OCI-LY7 (cell line): ENCODE measurements around the gene SPATA24. TPM values are rescaled to one million over a fixed set of nuclear protein-coding genes. Genes with fewer than 3 reads are reported as not detected.

Experiments used
- BruUV-seq: library from RNA; stranded (reverse); fragments of 400-500 nt; replicated peaks from 2 replicates; lab custom pipeline; 2021; lab: Mats Ljungman, UMichigan
- CTCF ChIA-PET: fragments of 300-600 bp; sonication (Branson Sonifier 250); formaldehyde crosslinking; loops from one replicate; lab custom pipeline; 2022; ENCODE audit warnings: antibody characterized with exemption; ENCODE audit not compliant: unreplicated experiment; lab: Charles Lee
- POLR2A ChIA-PET: fragments of 300-600 bp; sonication (Branson Sonifier 250); formaldehyde crosslinking; loops from one replicate; lab custom pipeline; 2022; ENCODE audit warnings: antibody characterized with exemption; lab: Charles Lee
- DNase-seq: peaks from one replicate; pipeline ENCODE4 v3.0.0-alpha.2; 2015; ENCODE audit warnings: low spot score
- H2AFZ ChIP-seq: fragments of 200-600 bp; sonication (generic), shearing (Covaris generic); 2 replicates; pipeline ENCODE4 v1.6.1; 2014; ENCODE audit warnings: mild to moderate bottlenecking, antibody characterized with exemption, low read length, moderate library complexity
- H3K27ac ChIP-seq: fragments of 200-600 bp; sonication (generic); 2 replicates; pipeline ENCODE4 v1.5.1; 2014; ENCODE audit warnings: mixed run types, low read depth, mild to moderate bottlenecking, moderate library complexity, low read length, inconsistent platforms; ENCODE audit not compliant: poor library complexity, severe bottlenecking
- H3K36me3 ChIP-seq: fragments of 200-600 bp; sonication (generic); 2 replicates; pipeline ENCODE4 v1.6.1; 2014; ENCODE audit warnings: mild to moderate bottlenecking, antibody characterized with exemption, low read length, moderate library complexity, mixed read lengths; ENCODE audit not compliant: insufficient read depth
- H3K4me1 ChIP-seq: fragments of 200-600 bp; sonication (generic); 2 replicates; pipeline ENCODE4 v1.5.1; 2014; ENCODE audit warnings: mild to moderate bottlenecking, low read length; ENCODE audit not compliant: insufficient read depth, poor library complexity, severe bottlenecking
- H3K4me2 ChIP-seq: fragments of 200-600 bp; sonication (generic); 2 replicates; pipeline ENCODE4 v1.6.1; 2014; ENCODE audit warnings: mild to moderate bottlenecking, low read length
- H3K4me3 ChIP-seq: fragments of 200-600 bp; sonication (generic); 2 replicates; pipeline ENCODE4 v1.5.1; 2014; ENCODE audit warnings: mild to moderate bottlenecking, low read depth, low read length; ENCODE audit not compliant: poor library complexity, severe bottlenecking
- H3K79me2 ChIP-seq: fragments of 200-600 bp; sonication (generic); 2 replicates; pipeline ENCODE4 v1.6.1; 2016; ENCODE audit warnings: low read depth, mild to moderate bottlenecking, low read length, moderate library complexity, mixed read lengths; ENCODE audit not compliant: insufficient read depth
- H3K9me2 ChIP-seq: fragments of 200-600 bp; sonication (generic); 2 replicates; pipeline ENCODE4 v1.6.1; 2016; ENCODE audit warnings: mild to moderate bottlenecking, low read length, mixed read lengths; ENCODE audit not compliant: insufficient read depth
- H3K9me3 ChIP-seq: fragments of 200-600 bp; sonication (generic); 2 replicates; pipeline ENCODE4 v1.6.1; 2014; ENCODE audit warnings: mild to moderate bottlenecking, mixed run types, low read length, mixed read lengths
- H4K20me1 ChIP-seq: fragments of 200-600 bp; sonication (generic); 2 replicates; pipeline ENCODE4 v1.6.1; 2014; ENCODE audit warnings: mild to moderate bottlenecking, antibody characterized with exemption, low read length, moderate library complexity, mixed read lengths; ENCODE audit not compliant: insufficient read depth
- EZH2phosphoT487 ChIP-seq: fragments of 200-600 bp; sonication (generic); IDR thresholded peaks from 2 replicates; pipeline ENCODE4 v1.6.1; 2018; ENCODE audit warnings: low read depth, borderline replicate concordance, mild to moderate bottlenecking, mixed run types, antibody characterized with exemption, low read length, moderate library complexity, mixed read lengths
- intact Hi-C: fragments of 100-400 bp; cut with micrococcal nuclease; formaldehyde crosslinking; loops from one replicate; pipeline ENCODE4 v1.10.0; 2022; ENCODE audit not compliant: unreplicated experiment
- total RNA-seq, 2 experiments: library from RNA; depleted of rRNA in 1 of 2; stranded (reverse); fragments of >200 nt in 1 of 2; shearing (Covaris generic) in 1 of 2; gene quantifications; 2 replicates each; pipeline ENCODE4 v1.2.3, GENCODE V29; 2014 to 2022
- TF ChIP-seq, protein P1 (sequence below): fragments of 200-600 bp; sonication (generic); conservative IDR thresholded peaks from 2 replicates; pipeline ENCODE4 v1.5.1; 2014; ENCODE audit warnings: mild to moderate bottlenecking, antibody characterized with exemption, low read length, moderate library complexity, mixed read lengths

Gene SPATA24
- total RNA-seq, 2 experiments from 2014 or later: 9.4 to 12.0 TPM

DNA sequence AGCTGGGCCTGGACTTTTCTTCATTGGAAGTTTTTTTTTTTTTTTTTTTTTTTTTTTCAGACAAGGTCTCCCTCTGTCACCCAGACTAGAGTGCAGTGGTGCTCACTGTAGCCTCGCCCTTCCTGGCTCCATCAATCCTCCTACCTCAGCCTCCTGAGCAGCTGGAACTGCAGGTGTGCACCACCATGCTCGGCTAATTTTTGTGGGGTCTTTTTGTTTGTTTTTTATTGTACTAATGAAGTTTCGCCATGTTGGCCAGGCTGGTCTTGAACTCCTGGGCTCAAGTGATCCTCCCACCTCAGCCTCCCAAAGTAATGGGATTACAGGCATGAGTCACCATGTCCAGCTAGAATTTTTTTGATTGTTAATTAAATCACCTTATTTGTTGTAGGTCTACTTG is 31.8 kb upstream of the SPATA24 start:
- DNase-seq: no peak
- no peak overlapping the region for H3K4me3 ChIP-seq
- ChIA-PET POLR2A (interaction anchor here (1.4 kb wide), 1 partner anchor 10 kb away, joined by 5 read pairs; no protein-coding TSS in a partner anchor), CTCF (no interaction called here)
- no peak overlapping the region for H3K27ac ChIP-seq
- no peaks in the 10 kb centered on the region for H3K9me3 ChIP-seq
- no peak overlapping the region for H3K4me2 ChIP-seq
- H3K79me2 ChIP-seq: no peaks in the 10 kb centered on the region
- peaks cover 11% of the 10 kb centered on the region for H3K4me1 ChIP-seq
- BruUV-seq: no TSS peak
- no peaks in the 10 kb centered on the region for H3K9me2 ChIP-seq
- TF ChIP-seq EZH2phosphoT487: no peak
- TF ChIP-seq, protein P1, sequence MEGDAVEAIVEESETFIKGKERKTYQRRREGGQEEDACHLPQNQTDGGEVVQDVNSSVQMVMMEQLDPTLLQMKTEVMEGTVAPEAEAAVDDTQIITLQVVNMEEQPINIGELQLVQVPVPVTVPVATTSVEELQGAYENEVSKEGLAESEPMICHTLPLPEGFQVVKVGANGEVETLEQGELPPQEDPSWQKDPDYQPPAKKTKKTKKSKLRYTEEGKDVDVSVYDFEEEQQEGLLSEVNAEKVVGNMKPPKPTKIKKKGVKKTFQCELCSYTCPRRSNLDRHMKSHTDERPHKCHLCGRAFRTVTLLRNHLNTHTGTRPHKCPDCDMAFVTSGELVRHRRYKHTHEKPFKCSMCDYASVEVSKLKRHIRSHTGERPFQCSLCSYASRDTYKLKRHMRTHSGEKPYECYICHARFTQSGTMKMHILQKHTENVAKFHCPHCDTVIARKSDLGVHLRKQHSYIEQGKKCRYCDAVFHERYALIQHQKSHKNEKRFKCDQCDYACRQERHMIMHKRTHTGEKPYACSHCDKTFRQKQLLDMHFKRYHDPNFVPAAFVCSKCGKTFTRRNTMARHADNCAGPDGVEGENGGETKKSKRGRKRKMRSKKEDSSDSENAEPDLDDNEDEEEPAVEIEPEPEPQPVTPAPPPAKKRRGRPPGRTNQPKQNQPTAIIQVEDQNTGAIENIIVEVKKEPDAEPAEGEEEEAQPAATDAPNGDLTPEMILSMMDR: no peak
- H4K20me1 ChIP-seq: no peaks in the 10 kb centered on the region
- intact Hi-C loops: no loop called here
- H3K36me3 ChIP-seq: no peaks in the 10 kb centered on the region
- no peak overlapping the region for H2AFZ ChIP-seq

DNA sequence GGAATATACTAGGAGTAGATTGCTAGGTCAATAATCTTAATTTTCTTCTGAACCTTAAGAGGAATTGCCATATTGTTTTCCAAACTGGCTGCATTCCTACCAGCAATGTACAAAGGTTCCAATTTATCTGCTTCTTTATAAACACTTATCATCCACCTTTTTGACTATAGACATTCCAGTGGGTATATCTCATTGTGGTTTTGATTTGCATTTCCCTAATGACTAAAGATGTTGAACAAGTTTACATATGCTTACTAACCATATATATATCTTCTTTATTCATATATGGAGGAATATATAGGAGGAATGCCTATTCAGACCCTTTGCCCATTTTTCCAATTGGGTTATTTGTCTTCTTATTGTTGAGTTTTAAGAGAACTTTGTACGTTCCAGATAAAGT is 27.8 kb upstream of the SPATA24 start:
- no peak for DNase-seq
- no TSS peak for BruUV-seq
- H3K36me3 ChIP-seq: no peaks in the 10 kb centered on the region
- H3K27ac ChIP-seq: no peak overlapping the region
- H3K9me2 ChIP-seq: no peaks in the 10 kb centered on the region
- no peaks in the 10 kb centered on the region for H3K4me1 ChIP-seq
- intact Hi-C loops: no loop called here
- H2AFZ ChIP-seq: no peak overlapping the region
- H4K20me1 ChIP-seq: no peaks in the 10 kb centered on the region
- no peak for TF ChIP-seq EZH2phosphoT487
- TF ChIP-seq, protein P1: no peak
- H3K4me2 ChIP-seq: no peak overlapping the region
- H3K9me3 ChIP-seq: no peaks in the 10 kb centered on the region
- H3K79me2 ChIP-seq: no peaks in the 10 kb centered on the region
- H3K4me3 ChIP-seq: no peak overlapping the region
- ChIA-PET CTCF (no interaction called here), POLR2A (interaction anchor here (0.8 kb wide), 1 partner anchor 11 kb away, joined by 3 read pairs; no protein-coding TSS in a partner anchor)

DNA sequence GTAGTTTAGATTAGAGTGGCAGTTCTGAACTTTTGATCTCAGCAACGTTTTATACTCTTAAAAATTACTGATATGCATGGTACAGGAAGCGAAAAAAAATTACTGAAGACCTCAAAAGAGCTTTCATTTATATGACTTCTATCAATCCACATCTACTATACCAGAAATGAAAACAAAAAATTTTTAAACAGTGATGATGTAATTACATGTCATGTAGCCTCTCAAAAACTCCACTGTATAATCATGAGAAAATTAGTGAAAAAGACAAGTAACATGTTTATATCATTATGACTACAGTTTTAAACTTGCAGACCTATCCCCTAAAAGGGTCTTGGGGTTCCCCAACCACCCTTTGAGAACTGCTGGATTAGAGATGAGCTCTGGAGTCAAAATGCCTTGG is 26.1 kb upstream of the SPATA24 start:
- ChIA-PET CTCF (no interaction called here), POLR2A (interaction anchor here (0.6 kb wide), 1 partner anchor 9 kb away, joined by 3 read pairs; no protein-coding TSS in a partner anchor)
- TF ChIP-seq, protein P1: no peak
- TF ChIP-seq EZH2phosphoT487: no peak
- Histone ChIP-seq H3K27ac (no peak overlapping the region), H2AFZ (no peak overlapping the region), H3K4me1 (no peaks in the 10 kb centered on the region), H3K9me3 (no peaks in the 10 kb centered on the region), H3K4me2 (no peak overlapping the region), H4K20me1 (no peaks in the 10 kb centered on the region), H3K4me3 (no peak overlapping the region), H3K9me2 (no peaks in the 10 kb centered on the region), H3K36me3 (no peaks in the 10 kb centered on the region), H3K79me2 (no peaks in the 10 kb centered on the region)
- no peak for DNase-seq
- no TSS peak for BruUV-seq
- intact Hi-C loops: no loop called here
